Calu3 (cell line): ENCODE measurements around the gene PTGS1. TPM values are rescaled to one million over a fixed set of nuclear protein-coding genes. Genes with fewer than 3 reads are reported as not detected.

ENCODE experiments used
- BruUV-seq: library from RNA; stranded (reverse); fragments of 400-500 nt; replicated peaks from 2 replicates; lab custom pipeline; 2021; lab: Mats Ljungman, UMichigan
- CTCF ChIA-PET: fragments of 300-600 bp; sonication (Branson Sonifier 250); formaldehyde crosslinking; loops from one replicate; lab custom pipeline; 2022; ENCODE audit warnings: antibody characterized with exemption; lab: Charles Lee
- DNase-seq: peaks from one replicate; pipeline ENCODE4 v3.0.0; 2022
- H3K27ac Mint-ChIP-seq: one replicate; pipeline ENCODE4 v1.8.0; 2022; ENCODE audit warnings: mixed read lengths; ENCODE audit not compliant: unreplicated experiment
- H3K27me3 Mint-ChIP-seq: one replicate; pipeline ENCODE4 v1.8.0; 2022; ENCODE audit warnings: mixed read lengths; ENCODE audit not compliant: unreplicated experiment
- H3K36me3 Mint-ChIP-seq: one replicate; pipeline ENCODE4 v1.8.0; 2022; ENCODE audit warnings: mild to moderate bottlenecking, moderate library complexity, mixed read lengths; ENCODE audit not compliant: insufficient read depth, unreplicated experiment
- H3K4me1 Mint-ChIP-seq: one replicate; pipeline ENCODE4 v1.8.0; 2022; ENCODE audit warnings: mild to moderate bottlenecking, low read depth, mixed read lengths; ENCODE audit not compliant: unreplicated experiment
- H3K4me3 Mint-ChIP-seq: one replicate; pipeline ENCODE4 v1.8.0; 2022; ENCODE audit warnings: mild to moderate bottlenecking, low read depth, moderate library complexity, mixed read lengths; ENCODE audit not compliant: unreplicated experiment
- H3K9me3 Mint-ChIP-seq: one replicate; pipeline ENCODE4 v1.8.0; 2022; ENCODE audit warnings: low read depth, mixed read lengths; ENCODE audit not compliant: unreplicated experiment
- intact Hi-C: fragments of 100-400 bp; cut with micrococcal nuclease; formaldehyde crosslinking; loops from one replicate; pipeline ENCODE4 v1.10.0; 2022; ENCODE audit not compliant: unreplicated experiment
- total RNA-seq: library from RNA; stranded (reverse); gene quantifications from 2 replicates; pipeline ENCODE4 v1.2.3, GENCODE V29; 2022
- TF ChIP-seq, protein P1 (sequence below): fragments of 200-600 bp; IDR thresholded peaks from one replicate; pipeline ENCODE4 v1.8.0; 2022; ENCODE audit warnings: antibody characterized with exemption; ENCODE audit not compliant: unreplicated experiment

PTGS1 gene
- total RNA-seq, 1 experiment from 2014 or later: 0.66 TPM

DNA sequence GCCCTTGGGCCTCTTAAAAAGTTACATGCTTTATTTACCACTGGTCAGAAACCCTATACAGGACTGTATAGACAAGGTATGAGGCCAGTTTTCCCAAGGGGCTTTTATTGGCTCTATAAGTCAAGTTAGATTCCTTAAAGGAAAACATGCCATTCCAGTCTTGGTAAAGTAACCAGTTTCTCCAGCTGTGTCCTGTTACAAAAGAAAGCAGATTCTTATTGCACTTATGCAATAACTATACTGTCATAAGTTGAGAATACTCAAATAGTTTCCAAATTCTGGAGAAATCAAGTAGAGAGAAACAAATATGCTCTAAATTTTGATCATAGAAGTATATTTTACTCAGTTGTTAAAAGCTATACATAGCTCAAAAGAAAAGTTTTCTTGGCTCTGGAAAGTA lies 47.2 kb downstream of the PTGS1 start:
- DNase-seq: no peak
- CTCF ChIA-PET: no interaction called here
- no TSS peak for BruUV-seq
- no peaks in the 10 kb centered on the region for H3K9me3 Mint-ChIP-seq
- TF ChIP-seq, protein P1, sequence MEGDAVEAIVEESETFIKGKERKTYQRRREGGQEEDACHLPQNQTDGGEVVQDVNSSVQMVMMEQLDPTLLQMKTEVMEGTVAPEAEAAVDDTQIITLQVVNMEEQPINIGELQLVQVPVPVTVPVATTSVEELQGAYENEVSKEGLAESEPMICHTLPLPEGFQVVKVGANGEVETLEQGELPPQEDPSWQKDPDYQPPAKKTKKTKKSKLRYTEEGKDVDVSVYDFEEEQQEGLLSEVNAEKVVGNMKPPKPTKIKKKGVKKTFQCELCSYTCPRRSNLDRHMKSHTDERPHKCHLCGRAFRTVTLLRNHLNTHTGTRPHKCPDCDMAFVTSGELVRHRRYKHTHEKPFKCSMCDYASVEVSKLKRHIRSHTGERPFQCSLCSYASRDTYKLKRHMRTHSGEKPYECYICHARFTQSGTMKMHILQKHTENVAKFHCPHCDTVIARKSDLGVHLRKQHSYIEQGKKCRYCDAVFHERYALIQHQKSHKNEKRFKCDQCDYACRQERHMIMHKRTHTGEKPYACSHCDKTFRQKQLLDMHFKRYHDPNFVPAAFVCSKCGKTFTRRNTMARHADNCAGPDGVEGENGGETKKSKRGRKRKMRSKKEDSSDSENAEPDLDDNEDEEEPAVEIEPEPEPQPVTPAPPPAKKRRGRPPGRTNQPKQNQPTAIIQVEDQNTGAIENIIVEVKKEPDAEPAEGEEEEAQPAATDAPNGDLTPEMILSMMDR: no peak
- no peaks in the 10 kb centered on the region for H3K36me3 Mint-ChIP-seq
- H3K4me1 Mint-ChIP-seq: no peaks in the 10 kb centered on the region
- no peak overlapping the region for H3K4me3 Mint-ChIP-seq
- intact Hi-C loops: no loop called here
- H3K27me3 Mint-ChIP-seq: peaks cover 4% of the 10 kb centered on the region
- H3K27ac Mint-ChIP-seq: no peak overlapping the region

DNA sequence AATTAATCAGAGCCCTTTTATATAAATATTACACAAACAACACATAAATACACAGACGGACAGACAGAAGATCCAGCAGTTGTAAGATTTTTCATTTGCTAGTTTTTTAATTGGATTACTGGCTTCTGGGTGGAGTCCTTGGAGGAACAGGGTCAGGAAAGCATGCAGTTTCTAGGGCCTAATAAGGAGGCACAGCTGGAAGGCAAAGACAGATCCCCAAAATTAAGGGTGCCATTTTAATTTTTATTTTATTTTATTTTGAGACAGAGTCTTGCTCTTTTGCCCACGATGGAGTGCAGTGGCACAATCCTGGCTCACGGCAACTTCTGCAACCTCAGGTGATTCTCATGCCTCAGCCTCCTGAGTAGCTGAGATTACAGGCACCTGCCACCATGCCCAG lies 49.5 kb downstream of the PTGS1 start:
- H3K36me3 Mint-ChIP-seq: no peaks in the 10 kb centered on the region

GRCh38 chr9:122425087-122425486 lies 54.3 kb downstream of the PTGS1 start:
- Mint-ChIP-seq H3K4me3 (no peak overlapping the region), H3K27ac (no peak overlapping the region), H3K4me1 (no peaks in the 10 kb centered on the region), H3K36me3 (no peaks in the 10 kb centered on the region), H3K9me3 (no peaks in the 10 kb centered on the region), H3K27me3 (peaks cover 38% of the 10 kb centered on the region)
- CTCF ChIA-PET: no interaction called here
- intact Hi-C loops: no loop called here
- no peak for DNase-seq
- BruUV-seq: no TSS peak
- TF ChIP-seq, protein P1: no peak

More for the DNA sequence above, 49.5 kb downstream of the PTGS1 start:
- TF ChIP-seq, protein P1: no peak
- BruUV-seq: no TSS peak
- H3K9me3 Mint-ChIP-seq: no peaks in the 10 kb centered on the region
- intact Hi-C loops: no loop called here
- H3K27me3 Mint-ChIP-seq: peaks cover 24% of the 10 kb centered on the region
- no peak for DNase-seq
- CTCF ChIA-PET: no interaction called here
- H3K27ac Mint-ChIP-seq: no peak overlapping the region
- no peaks in the 10 kb centered on the region for H3K4me1 Mint-ChIP-seq
- no peak overlapping the region for H3K4me3 Mint-ChIP-seq

- BruUV-seq: no TSS peak
- CTCF ChIA-PET: no interaction called here
- H3K27ac Mint-ChIP-seq: no peak overlapping the region
These were observed 55.9 kb downstream of the PTGS1 start for GRCh38 chr9:122426723-122427122.

More at GRCh38 chr9:122426723-122427122, 55.9 kb downstream of the PTGS1 start:
- no peaks in the 10 kb centered on the region for H3K9me3 Mint-ChIP-seq
- H3K27me3 Mint-ChIP-seq: peaks cover 50% of the 10 kb centered on the region
- H3K4me1 Mint-ChIP-seq: no peaks in the 10 kb centered on the region
- intact Hi-C loops: no loop called here
- no peaks in the 10 kb centered on the region for H3K36me3 Mint-ChIP-seq
- no peak for DNase-seq
- TF ChIP-seq, protein P1: no peak
- H3K4me3 Mint-ChIP-seq: no peak overlapping the region
